Mesendoderm (in vitro differentiated cells): ENCODE results near the gene VPS33B. TPM values are rescaled to one million over a fixed set of nuclear protein-coding genes. Genes with fewer than 3 reads are reported as not detected.

Experiments used
- DNase-seq: peaks from one replicate; pipeline ENCODE4 v3.0.0; 2013
- H2AK5ac ChIP-seq: 2 replicates; pipeline ENCODE4 v1.6.1; 2013; ENCODE audit warnings: low read length, inconsistent platforms
- H2BK120ac ChIP-seq: 2 replicates; pipeline ENCODE4 v1.6.1; 2013; ENCODE audit warnings: low read depth, mild to moderate bottlenecking, low read length, moderate library complexity, mixed read lengths
- H2BK15ac ChIP-seq: replicated peaks from 2 replicates; pipeline ENCODE4 v1.6.1; 2013; ENCODE audit warnings: low read depth, mild to moderate bottlenecking, moderate library complexity
- H2BK5ac ChIP-seq: 2 replicates; pipeline ENCODE4 v1.6.1; 2013; ENCODE audit warnings: low read length, inconsistent platforms
- H3K18ac ChIP-seq: 2 replicates; pipeline ENCODE4 v1.6.1; 2013; ENCODE audit warnings: mild to moderate bottlenecking, low read length, mixed read lengths
- H3K23ac ChIP-seq: one replicate; pipeline ENCODE4 v1.6.1; 2013; ENCODE audit warnings: low read length
- H3K27ac ChIP-seq: 2 replicates; pipeline ENCODE4 v1.5.1; 2013; ENCODE audit warnings: low read depth, mild to moderate bottlenecking, inconsistent platforms, low read length, moderate library complexity
- H3K27me3 ChIP-seq: 2 replicates; pipeline ENCODE4 v1.6.1; 2013; ENCODE audit warnings: low read length, control low read depth, mild to moderate bottlenecking, inconsistent platforms; ENCODE audit not compliant: insufficient read depth, poor library complexity
- H3K36me3 ChIP-seq: 2 replicates; pipeline ENCODE4 v1.6.1; 2013; ENCODE audit warnings: low read length, inconsistent platforms; ENCODE audit not compliant: control insufficient read depth, insufficient read depth
- H3K4ac ChIP-seq: one replicate; pipeline ENCODE4 v1.6.1; 2013; ENCODE audit warnings: low read depth, mild to moderate bottlenecking, low read length, moderate library complexity
- H3K4me1 ChIP-seq: 2 replicates; pipeline ENCODE4 v1.6.1; 2013; ENCODE audit warnings: low read depth, low read length, inconsistent platforms; ENCODE audit not compliant: control insufficient read depth
- H3K4me2 ChIP-seq: 2 replicates; pipeline ENCODE4 v1.6.1; 2013; ENCODE audit warnings: low read length
- H3K4me3 ChIP-seq: 2 replicates; pipeline ENCODE4 v1.5.1; 2013; ENCODE audit warnings: mild to moderate bottlenecking, low read length
- H3K56ac ChIP-seq: one replicate; pipeline ENCODE4 v1.6.1; 2013; ENCODE audit warnings: low read length
- H3K79me1 ChIP-seq: 2 replicates; pipeline ENCODE4 v1.6.1; 2013; ENCODE audit warnings: low read length, inconsistent platforms
- H3K79me2 ChIP-seq: 2 replicates; pipeline ENCODE4 v1.6.1; 2013; ENCODE audit warnings: mild to moderate bottlenecking, low read length; ENCODE audit not compliant: control insufficient read depth, insufficient read depth
- H3K9ac ChIP-seq: 2 replicates; pipeline ENCODE4 v1.6.1; 2013; ENCODE audit warnings: low read length, inconsistent platforms
- H4K5ac ChIP-seq: one replicate; pipeline ENCODE4 v1.6.1; 2013; ENCODE audit warnings: low read length
- H4K8ac ChIP-seq: one replicate; pipeline ENCODE4 v1.6.1; 2013; ENCODE audit warnings: low read depth, mild to moderate bottlenecking, control low read depth, low read length, moderate library complexity
- WGBS: extraction: QIAGEN DNeasy Blood & Tissue Kit; methylation state at CpG from one replicate; pipeline ENCODE4 v1.1.7; 2013; ENCODE audit warnings: low lambda C conversion rate, missing lambda C conversion rate; ENCODE audit not compliant: insufficient coverage; ENCODE audit errors: extremely low coverage; 5-methylcytosine and 5-hydroxymethylcytosine counted together
- small RNA-seq: library from polyadenylated mRNA; stranded (forward); fragments of <200 nt; extraction: miRNeasy Mini kit (QIAGEN cat#:217004); gene quantifications from one replicate; pipeline ENCODE3, GENCODE V24; 2013; ENCODE audit not compliant: insufficient read depth

VPS33B gene

DNA sequence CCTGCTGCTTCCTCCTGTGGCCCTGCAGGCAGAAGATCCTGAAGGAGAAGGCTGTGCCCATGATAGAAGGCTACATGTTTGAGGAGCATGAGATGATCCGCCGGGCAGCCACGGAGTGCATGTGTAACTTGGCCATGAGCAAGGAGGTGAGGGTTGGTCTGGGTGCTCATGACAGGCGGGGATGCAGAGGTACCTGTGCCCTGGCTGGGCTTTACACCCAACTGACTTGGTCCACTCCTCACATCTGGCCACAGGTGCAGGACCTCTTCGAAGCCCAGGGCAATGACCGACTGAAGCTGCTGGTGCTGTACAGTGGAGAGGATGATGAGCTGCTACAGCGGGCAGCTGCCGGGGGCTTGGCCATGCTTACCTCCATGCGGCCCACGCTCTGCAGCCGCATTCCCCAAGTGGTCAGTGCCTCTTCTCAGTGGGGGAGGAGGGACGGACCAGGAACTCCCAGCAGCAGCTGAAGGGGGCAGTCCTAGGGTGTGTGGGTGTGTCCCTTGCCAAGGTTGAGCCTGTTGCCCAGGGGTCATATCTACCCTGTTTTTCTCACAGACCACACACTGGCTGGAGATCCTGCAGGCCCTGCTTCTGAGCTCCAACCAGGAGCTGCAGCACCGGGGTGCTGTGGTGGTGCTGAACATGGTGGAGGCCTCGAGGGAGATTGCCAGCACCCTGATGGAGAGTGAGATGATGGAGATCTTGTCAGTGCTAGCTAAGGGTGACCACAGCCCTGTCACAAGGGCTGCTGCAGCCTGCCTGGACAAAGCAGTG is 69.3 kb downstream of the VPS33B start:
- no peak overlapping the region for H3K23ac ChIP-seq
- no peak overlapping the region for H3K9ac ChIP-seq
- H3K4me2 ChIP-seq, result no peak overlapping the region
- H3K56ac ChIP-seq, result no peak overlapping the region
- no peak overlapping the region for H3K27ac ChIP-seq
- no peak overlapping the region for H2AK5ac ChIP-seq
- no CpG with 5 or more reads among the region's 14 CpGs for WGBS
- DNase-seq, result no peak
- no peak overlapping the region for H2BK120ac ChIP-seq
- no peaks in the 10 kb centered on the region for H3K79me2 ChIP-seq
- no peak overlapping the region for H2BK15ac ChIP-seq
- no peaks in the 10 kb centered on the region for H3K27me3 ChIP-seq
- no peak overlapping the region for H4K8ac ChIP-seq
- peaks cover 2% of the 10 kb centered on the region for H3K79me1 ChIP-seq
- H3K4me1 ChIP-seq, result peaks cover 3% of the 10 kb centered on the region
- H3K4ac ChIP-seq, result no peak overlapping the region
- H3K4me3 ChIP-seq, result no peak overlapping the region
- H2BK5ac ChIP-seq, result no peak overlapping the region
- H3K36me3 ChIP-seq, result peaks cover 8% of the 10 kb centered on the region
- no peak overlapping the region for H3K18ac ChIP-seq
- no peak overlapping the region for H4K5ac ChIP-seq

DNA sequence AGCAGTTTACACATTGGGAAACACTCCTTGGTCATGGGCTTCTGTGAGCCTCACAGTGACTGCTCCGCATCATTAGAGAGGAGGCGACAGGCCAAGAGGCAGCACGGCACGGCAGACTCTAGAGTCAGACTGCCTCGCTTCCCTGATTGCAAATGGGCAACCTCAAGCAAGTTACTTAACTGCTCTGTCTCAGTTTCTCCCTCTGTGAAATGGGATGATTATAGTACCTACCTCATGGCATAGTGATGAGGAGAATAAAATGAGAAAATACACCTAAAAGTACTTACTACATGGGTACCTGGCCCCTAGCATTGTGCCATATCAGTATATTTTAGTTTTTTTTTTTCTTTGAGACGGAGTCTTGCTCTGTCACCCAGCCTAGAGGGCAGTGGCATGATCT is 71.7 kb downstream of the VPS33B start:
- H3K4me3 ChIP-seq, result no peak overlapping the region
- no peak overlapping the region for H3K4ac ChIP-seq
- no peaks in the 10 kb centered on the region for H3K79me2 ChIP-seq
- no peak overlapping the region for H3K9ac ChIP-seq
- H3K4me1 ChIP-seq, result peaks cover 1% of the 10 kb centered on the region
- no peak overlapping the region for H4K8ac ChIP-seq
- no peaks in the 10 kb centered on the region for H3K27me3 ChIP-seq
- no peak overlapping the region for H3K23ac ChIP-seq
- no peaks in the 10 kb centered on the region for H3K79me1 ChIP-seq
- H2AK5ac ChIP-seq, result no peak overlapping the region
- no peak overlapping the region for H2BK5ac ChIP-seq
- no peak overlapping the region for H3K27ac ChIP-seq
- peaks cover 13% of the 10 kb centered on the region for H3K36me3 ChIP-seq
- H2BK120ac ChIP-seq, result no peak overlapping the region
- no peak overlapping the region for H3K4me2 ChIP-seq
- H3K18ac ChIP-seq, result no peak overlapping the region
- no peak overlapping the region for H4K5ac ChIP-seq
- no peak overlapping the region for H3K56ac ChIP-seq
- no CpG with 5 or more reads among the region's 6 CpGs for WGBS
- no peak overlapping the region for H2BK15ac ChIP-seq
- no peak for DNase-seq

DNA sequence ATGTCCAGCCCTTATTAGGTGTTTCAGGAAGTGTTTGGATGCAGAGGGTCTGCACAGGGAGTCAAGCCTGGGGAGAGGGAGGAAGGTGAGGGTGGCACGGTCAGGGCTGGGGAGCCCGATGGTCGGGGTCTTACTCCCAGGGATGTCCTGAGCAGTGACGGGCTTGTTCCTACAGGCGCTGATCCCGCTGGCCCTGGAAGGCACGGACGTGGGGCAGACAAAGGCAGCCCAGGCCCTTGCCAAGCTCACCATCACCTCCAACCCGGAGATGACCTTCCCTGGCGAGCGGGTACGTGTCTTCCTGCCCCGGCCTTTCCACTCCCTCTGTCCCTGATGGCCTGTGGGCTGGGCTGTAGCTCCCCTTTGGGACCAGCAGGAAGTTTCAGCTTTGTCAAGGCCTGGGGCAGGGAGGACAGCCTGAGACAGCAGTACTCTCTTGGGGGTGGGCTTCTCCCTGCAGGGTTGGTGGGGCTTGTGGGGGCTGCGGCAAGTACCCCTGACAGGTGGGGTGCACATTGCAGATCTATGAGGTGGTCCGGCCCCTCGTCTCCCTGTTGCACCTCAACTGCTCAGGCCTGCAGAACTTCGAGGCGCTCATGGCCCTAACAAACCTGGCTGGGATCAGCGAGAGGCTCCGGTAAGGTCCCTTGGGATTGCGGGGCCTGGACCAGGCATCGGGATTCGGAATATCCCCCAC is 72.3 kb downstream of the VPS33B start:
- H3K36me3 ChIP-seq, result peaks cover 13% of the 10 kb centered on the region
- WGBS, result no CpG with 5 or more reads among the region's 23 CpGs
- no peak overlapping the region for H3K56ac ChIP-seq
- H2BK15ac ChIP-seq, result no peak overlapping the region
- H2BK120ac ChIP-seq, result no peak overlapping the region
- no peak overlapping the region for H3K27ac ChIP-seq
- H3K18ac ChIP-seq, result no peak overlapping the region
- no peak overlapping the region for H3K4me2 ChIP-seq
- H4K8ac ChIP-seq, result no peak overlapping the region
- H3K27me3 ChIP-seq, result no peaks in the 10 kb centered on the region
- no peak overlapping the region for H2AK5ac ChIP-seq
- DNase-seq, result no peak
- no peaks in the 10 kb centered on the region for H3K79me2 ChIP-seq
- no peak overlapping the region for H3K9ac ChIP-seq
- H3K79me1 ChIP-seq, result no peaks in the 10 kb centered on the region
- H2BK5ac ChIP-seq, result no peak overlapping the region
- H4K5ac ChIP-seq, result no peak overlapping the region
- no peak overlapping the region for H3K4ac ChIP-seq
- no peak overlapping the region for H3K23ac ChIP-seq
- no peaks in the 10 kb centered on the region for H3K4me1 ChIP-seq
- no peak overlapping the region for H3K4me3 ChIP-seq

Small RNA genes lying within 50 kb of the gene (small RNA-seq; reads per million reads assigned to genes)
- gene RF00019, result not detected
